Suprapubic skin (tissue), 4 donors: ENCODE results near the gene CAD.

Source experiments
- CTCF ChIP-seq, 2 donors: fragments of 200-600 bp in 1 of 2; fragments of 450-650 bp in 1 of 2; sonication (generic) in 1 of 2; IDR thresholded peaks; one replicate each; pipeline ENCODE4 v1.5.1; 2016 to 2019; ENCODE audit warnings: antibody characterized with exemption in 2 of 2, mild to moderate bottlenecking in 1 of 2, moderate library complexity in 1 of 2
- POLR2A ChIP-seq, 2 donors: fragments of 450-650 bp; IDR thresholded peaks; one replicate each; pipeline ENCODE4 v1.6.1; 2017; ENCODE audit warnings: antibody characterized with exemption in 2 of 2, mild to moderate bottlenecking in 2 of 2, moderate library complexity in 2 of 2
- POLR2AphosphoS5 ChIP-seq, 3 donors: sonication (generic); formaldehyde crosslinking; IDR thresholded peaks; one replicate each; pipeline ENCODE4 v1.6.1; 2017; ENCODE audit warnings: antibody characterized with exemption in 3 of 3

- TF ChIP-seq CTCF (IDR thresholded peaks at IDR 0.05) (no peak), POLR2AphosphoS5 (IDR thresholded peaks at IDR 0.05) (no peak), POLR2A (IDR thresholded peaks at IDR 0.05) (no peak)
Measured at GRCh38 chr2:27214941-27215340, 2.2 kb upstream of the CAD start.
